BLaER1 treated with 17β-estradiol and CSF1 and Interleukin-3, amounts not matched to agents 10 nM and 100 nM (cell line): ENCODE results near the gene STK39.
A peak's percentile ranks its signal among the peaks of the same experiment; 100 is the strongest.

Experiments
- H3K27ac ChIP-seq, 11 experiments: shearing (Covaris generic); formaldehyde crosslinking; 2 replicates each; pipeline ENCODE4 v1.8.1; 2022
- H3K27me3 ChIP-seq, 11 experiments: shearing (Covaris generic); formaldehyde crosslinking; 2 replicates each; pipeline ENCODE4 v1.8.1; 2022
- H3K36me3 ChIP-seq, 11 experiments: shearing (Covaris generic); formaldehyde crosslinking; 2 replicates each; pipeline ENCODE4 v1.8.1; 2022
- H3K4me1 ChIP-seq, 10 experiments: shearing (Covaris generic); formaldehyde crosslinking; 2 replicates each; pipeline ENCODE4 v1.8.1; 2022
- H3K4me2 ChIP-seq, 11 experiments: shearing (Covaris generic); formaldehyde crosslinking; 2 replicates each; pipeline ENCODE4 v1.8.1; 2022
- H3K4me3 ChIP-seq, 10 experiments: shearing (Covaris generic); formaldehyde crosslinking; 2 replicates each; pipeline ENCODE4 v1.8.1; 2022
- H3K9ac ChIP-seq, 11 experiments: shearing (Covaris generic); formaldehyde crosslinking; 2 replicates each; pipeline ENCODE4 v1.8.1; 2022
- H3K9me3 ChIP-seq, 11 experiments: shearing (Covaris generic); formaldehyde crosslinking; replicated peaks in 1 of 11; 2 replicates each; pipeline ENCODE4 v1.8.1; 2022
- H4K20me1 ChIP-seq, 11 experiments: shearing (Covaris generic); formaldehyde crosslinking; 2 replicates each; pipeline ENCODE4 v1.8.1; 2022
- Cebpa-rat ChIP-seq, 11 experiments: shearing (Covaris generic); IDR thresholded peaks; 2 replicates each; pipeline ENCODE4 v1.8.1; 2022

STK39 gene

DNA sequence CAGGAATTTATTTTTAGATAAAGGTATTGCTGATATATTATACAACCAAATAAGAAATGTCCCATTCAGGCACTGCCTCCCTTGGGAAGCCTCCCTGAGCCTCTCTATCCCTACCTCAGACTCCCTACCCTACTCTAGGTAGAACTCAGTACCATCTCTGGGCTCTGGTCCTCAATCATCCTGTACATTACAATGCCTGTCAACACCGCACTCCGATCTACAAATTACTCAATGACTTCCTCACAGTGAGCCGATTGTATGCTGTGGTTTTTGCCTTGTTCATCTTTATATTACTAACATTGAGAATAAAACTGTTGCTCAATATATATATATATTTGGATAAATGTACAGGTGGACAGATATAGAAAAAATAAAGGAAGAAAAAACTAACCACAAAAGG, 207.5 kb downstream of the STK39 start:
- peaks cover 24 to 53% (median 46%) of the 10 kb centered on the region in 10 experiments for H3K4me1 ChIP-seq
- TF ChIP-seq Cebpa-rat (IDR thresholded peaks at IDR 0.05), result no peak
- peaks cover 0 to 23% (median 8%) of the 10 kb centered on the region in 11 experiments; a peak in 12 of 22 replicates for H3K9me3 ChIP-seq
- H3K9ac ChIP-seq, result no peak overlapping the region
- peaks cover 6 to 87% (median 45%) of the 10 kb centered on the region in 11 experiments; a peak in 21 of 22 replicates for H3K36me3 ChIP-seq
- H4K20me1 ChIP-seq, result no peaks in the 10 kb centered on the region
- no peaks in the 10 kb centered on the region for H3K27me3 ChIP-seq
- no peak overlapping the region for H3K4me3 ChIP-seq
- peak overlapping the region in 7 of 11 experiments; percentile 6 to 53 (median 24); a peak in 9 of 22 replicates for H3K4me2 ChIP-seq
- H3K27ac ChIP-seq, result 0 out of 22 replicates have a peak overlapping the region, but pooled peaks of 1 of the 11 experiments have one; percentile 21

DNA sequence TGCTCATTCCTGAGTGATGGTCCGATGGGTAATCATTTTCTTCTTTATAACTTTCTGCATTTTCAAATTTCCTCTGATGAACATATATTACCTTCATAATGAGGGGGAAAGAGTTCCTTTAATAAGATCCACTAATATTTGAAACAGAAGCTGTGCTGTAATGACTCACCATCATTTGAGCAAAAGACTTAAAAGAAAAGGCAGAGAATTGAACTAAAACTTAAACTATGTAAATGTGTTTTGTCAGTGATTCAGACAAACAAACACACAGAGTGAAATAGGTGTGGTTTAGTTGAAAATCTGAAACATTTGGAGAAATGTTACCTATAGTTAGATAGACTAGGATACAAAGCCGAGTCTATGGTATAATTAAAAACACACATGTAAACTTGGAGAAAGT, 209.6 kb downstream of the STK39 start:
- no peak overlapping the region for H3K4me2 ChIP-seq
- no peak overlapping the region for H3K9ac ChIP-seq
- H3K27ac ChIP-seq, result no peak overlapping the region
- peaks cover 21 to 89% (median 60%) of the 10 kb centered on the region in 11 experiments for H3K36me3 ChIP-seq
- no peak overlapping the region for H3K4me3 ChIP-seq
- H3K27me3 ChIP-seq, result no peaks in the 10 kb centered on the region
- H3K4me1 ChIP-seq, result peaks cover 16 to 32% (median 25%) of the 10 kb centered on the region in 10 experiments
- no peak for TF ChIP-seq Cebpa-rat (IDR thresholded peaks at IDR 0.05)
- H4K20me1 ChIP-seq, result no peaks in the 10 kb centered on the region
- peaks cover 0 to 23% (median 8%) of the 10 kb centered on the region in 11 experiments; a peak in 12 of 22 replicates for H3K9me3 ChIP-seq

DNA sequence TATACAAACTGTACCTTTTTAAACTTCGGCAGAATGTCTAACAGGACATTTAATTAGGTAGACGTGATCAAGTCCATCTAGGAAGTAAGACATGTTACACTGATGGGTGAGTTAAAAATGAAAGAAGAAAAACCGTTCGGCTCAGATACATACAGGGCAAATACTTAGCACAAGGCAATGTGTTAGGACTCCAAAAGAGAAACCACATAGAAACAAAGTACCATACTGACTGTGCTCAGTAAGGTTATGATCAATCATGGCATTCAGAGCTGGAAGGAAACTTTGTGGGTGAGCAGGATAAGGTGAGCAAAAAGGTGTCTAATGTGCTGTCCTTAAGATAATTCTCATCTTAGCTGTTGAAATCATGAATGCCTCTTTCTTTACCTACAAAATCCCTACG, 211.9 kb downstream of the STK39 start:
- H3K27me3 ChIP-seq, result no peaks in the 10 kb centered on the region
- no peak overlapping the region for H3K4me2 ChIP-seq
- peaks cover 21 to 99% (median 62%) of the 10 kb centered on the region in 11 experiments for H3K36me3 ChIP-seq
- H3K9me3 ChIP-seq, result peaks cover 0 to 23% (median 6%) of the 10 kb centered on the region in 11 experiments; a peak in 9 of 22 replicates
- no peak overlapping the region for H3K27ac ChIP-seq
- TF ChIP-seq Cebpa-rat (IDR thresholded peaks at IDR 0.05), result no peak
- no peak overlapping the region for H3K4me3 ChIP-seq
- peaks cover 0 to 10% (median 7%) of the 10 kb centered on the region in 10 experiments; a peak in 14 of 20 replicates for H3K4me1 ChIP-seq
- H3K9ac ChIP-seq, result no peak overlapping the region
- H4K20me1 ChIP-seq, result no peaks in the 10 kb centered on the region

DNA sequence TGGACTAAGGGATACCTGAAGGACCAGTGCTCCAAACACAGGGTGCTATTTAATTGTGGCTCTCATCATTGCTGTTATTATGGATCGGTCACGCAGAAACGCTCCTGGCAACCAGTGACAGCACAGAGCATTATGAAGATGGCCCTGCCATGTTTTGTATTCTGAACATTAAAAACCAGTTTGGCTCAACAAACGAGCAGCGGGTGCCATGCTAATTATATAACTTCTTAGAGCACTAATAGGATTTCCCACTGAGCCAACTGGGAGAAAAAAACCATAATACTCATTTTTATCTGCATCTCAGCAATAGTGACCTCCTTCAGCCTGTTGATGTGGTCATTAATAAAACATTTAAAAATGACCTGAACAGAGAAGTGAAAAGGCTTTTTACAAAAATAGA, 212.8 kb downstream of the STK39 start:
- TF ChIP-seq Cebpa-rat (IDR thresholded peaks at IDR 0.05), result no peak

DNA sequence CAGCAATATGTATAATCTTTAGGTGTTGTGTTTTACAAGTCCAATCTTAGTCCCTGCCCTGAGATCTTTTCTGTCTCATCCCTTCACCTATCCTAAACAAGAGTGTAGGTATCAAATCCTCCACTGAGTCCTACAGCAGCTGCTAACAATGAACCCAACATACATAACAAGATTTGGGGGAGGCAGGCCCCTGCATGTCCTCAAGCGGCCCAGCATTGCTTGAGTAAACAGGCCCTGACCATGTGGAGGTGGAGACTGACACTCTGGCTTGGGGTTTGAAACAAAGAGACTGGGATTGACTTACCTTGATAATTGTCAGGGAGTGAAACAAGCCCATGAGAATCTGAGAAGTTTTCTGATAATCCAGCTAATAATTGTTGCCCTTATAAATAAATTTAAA, 213.4 kb downstream of the STK39 start:
- Histone ChIP-seq H3K36me3 (peaks cover 24 to 100% (median 68%) of the 10 kb centered on the region in 11 experiments), H3K4me3 (no peak overlapping the region), H3K9me3 (peaks cover 0 to 16% (median 6%) of the 10 kb centered on the region in 11 experiments; a peak in 9 of 22 replicates), H3K9ac (no peak overlapping the region), H3K4me2 (no peak overlapping the region), H3K27ac (no peak overlapping the region), H3K4me1 (peaks cover 0 to 6% (median 0%) of the 10 kb centered on the region in 10 experiments; a peak in 1 of 20 replicates), H3K27me3 (no peaks in the 10 kb centered on the region), H4K20me1 (no peaks in the 10 kb centered on the region)
- no peak for TF ChIP-seq Cebpa-rat (IDR thresholded peaks at IDR 0.05)

More for the DNA sequence above, 212.8 kb downstream of the STK39 start:
- peaks cover 24 to 99% (median 62%) of the 10 kb centered on the region in 11 experiments for H3K36me3 ChIP-seq
- no peak overlapping the region for H3K4me2 ChIP-seq
- no peak overlapping the region for H3K9ac ChIP-seq
- H3K27ac ChIP-seq, result no peak overlapping the region
- H3K4me1 ChIP-seq, result peaks cover 0 to 6% (median 1%) of the 10 kb centered on the region in 10 experiments; a peak in 9 of 20 replicates
- H3K4me3 ChIP-seq, result no peak overlapping the region
- no peaks in the 10 kb centered on the region for H3K27me3 ChIP-seq
- H4K20me1 ChIP-seq, result no peaks in the 10 kb centered on the region
- peaks cover 0 to 19% (median 6%) of the 10 kb centered on the region in 11 experiments; a peak in 9 of 22 replicates for H3K9me3 ChIP-seq

DNA sequence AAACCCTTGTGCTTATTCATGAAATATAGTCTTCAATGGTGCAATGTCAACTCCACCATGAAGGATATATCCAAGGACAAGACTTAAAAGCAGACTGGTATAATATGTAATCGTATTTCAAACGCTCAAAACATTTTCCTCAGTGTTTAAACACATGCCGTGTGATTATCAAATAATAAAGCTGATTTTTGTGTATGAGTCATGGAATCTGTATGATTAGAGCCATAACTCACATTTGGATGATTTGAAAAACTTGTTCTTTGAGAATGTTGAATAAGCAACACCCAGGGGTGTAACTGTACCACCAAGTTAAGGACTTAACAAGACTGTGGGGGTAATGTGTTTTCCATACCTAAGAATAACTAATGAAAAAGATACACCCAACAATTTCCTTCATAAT, 215.3 kb downstream of the STK39 start:
- no peak overlapping the region for H3K4me2 ChIP-seq
- 0 out of 20 replicates have a peak, but pooled peaks cover 0 to 6% (median 0%) of the 10 kb centered on the region in 10 experiments for H3K4me1 ChIP-seq
- peaks cover 24 to 98% (median 71%) of the 10 kb centered on the region in 11 experiments for H3K36me3 ChIP-seq
- no peaks in the 10 kb centered on the region for H4K20me1 ChIP-seq
- H3K9me3 ChIP-seq, result peaks cover 0 to 16% (median 5%) of the 10 kb centered on the region in 11 experiments; a peak in 9 of 22 replicates
- no peak overlapping the region for H3K27ac ChIP-seq
- no peak overlapping the region for H3K4me3 ChIP-seq
- H3K9ac ChIP-seq, result no peak overlapping the region
- H3K27me3 ChIP-seq, result no peaks in the 10 kb centered on the region
- no peak for TF ChIP-seq Cebpa-rat (IDR thresholded peaks at IDR 0.05)

DNA sequence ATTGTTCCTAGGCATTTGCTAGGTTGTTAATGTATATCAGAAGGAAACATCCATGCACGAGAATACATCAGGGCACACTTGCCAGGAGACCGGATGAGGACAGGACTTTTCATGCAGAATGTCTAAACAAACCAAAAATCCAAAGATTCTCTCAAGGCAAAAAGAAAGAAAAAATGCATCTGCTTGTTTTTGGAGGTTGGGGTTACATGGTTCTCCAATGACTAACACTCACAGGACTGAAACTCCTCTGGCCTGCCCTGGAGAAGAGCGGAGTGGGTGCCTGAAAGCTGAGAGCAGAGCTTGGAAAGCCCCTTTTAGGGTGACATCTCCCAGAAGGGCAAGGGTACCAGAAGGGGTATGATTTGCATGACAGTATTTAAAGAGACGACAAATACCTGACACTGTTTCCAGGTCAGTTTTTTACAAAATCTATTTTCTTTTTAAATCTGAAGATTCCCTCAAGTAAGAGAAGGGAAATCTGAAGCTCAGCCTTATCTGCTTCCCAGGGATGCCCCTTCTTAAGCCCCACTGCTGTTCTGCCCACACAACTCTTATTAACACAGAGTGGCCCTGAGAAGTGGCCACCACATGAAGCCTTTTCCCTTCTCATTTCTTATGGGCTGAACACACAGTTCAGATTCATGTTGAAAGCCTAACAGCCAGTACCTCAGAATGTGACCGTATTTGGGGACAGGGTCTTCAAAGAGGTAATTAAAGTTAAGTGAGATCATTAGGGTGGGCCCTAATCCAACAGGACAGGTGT, 216.4 kb downstream of the STK39 start:
- Histone ChIP-seq H3K27me3 (no peaks in the 10 kb centered on the region), H3K27ac (no peak overlapping the region), H3K4me3 (no peak overlapping the region), H3K9ac (no peak overlapping the region), H3K4me2 (no peak overlapping the region), H3K4me1 (peaks cover 2 to 7% (median 6%) of the 10 kb centered on the region in 10 experiments; a peak in 17 of 20 replicates), H4K20me1 (no peaks in the 10 kb centered on the region; a peak in 1 of 22 replicates), H3K9me3 (peaks cover 0 to 11% (median 3%) of the 10 kb centered on the region in 11 experiments; a peak in 8 of 22 replicates), H3K36me3 (peaks cover 23 to 98% (median 66%) of the 10 kb centered on the region in 11 experiments)
- TF ChIP-seq Cebpa-rat (IDR thresholded peaks at IDR 0.05), result no peak

DNA sequence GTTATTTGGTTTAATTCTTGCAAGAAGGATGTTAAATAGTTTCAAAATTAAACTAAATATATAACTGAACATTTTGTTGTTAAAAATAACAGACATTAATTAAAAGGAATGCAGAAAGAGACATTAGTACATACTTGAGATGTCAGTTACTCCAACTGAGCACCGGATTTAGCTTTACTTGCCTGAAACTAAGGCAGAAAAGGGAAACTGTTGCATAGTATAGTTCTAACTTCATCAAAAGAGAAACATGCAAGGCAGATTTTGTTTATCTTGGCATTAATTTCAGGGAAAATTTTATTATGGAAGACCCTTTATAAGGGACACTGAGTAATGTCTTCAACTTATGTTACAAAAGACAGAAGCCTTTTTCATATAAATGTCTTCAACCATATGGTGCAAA, 218.3 kb downstream of the STK39 start:
- H3K4me2 ChIP-seq, result no peak overlapping the region
- H3K4me1 ChIP-seq, result peaks cover 19 to 26% (median 24%) of the 10 kb centered on the region in 10 experiments; a peak in 19 of 20 replicates
- no peaks in the 10 kb centered on the region; a peak in 1 of 22 replicates for H4K20me1 ChIP-seq
- H3K4me3 ChIP-seq, result no peak overlapping the region
- H3K36me3 ChIP-seq, result peaks cover 5 to 98% (median 59%) of the 10 kb centered on the region in 11 experiments; a peak in 20 of 22 replicates
- H3K9me3 ChIP-seq, result no peaks in the 10 kb centered on the region
- H3K27ac ChIP-seq, result no peak overlapping the region
- no peak for TF ChIP-seq Cebpa-rat (IDR thresholded peaks at IDR 0.05)
- no peaks in the 10 kb centered on the region for H3K27me3 ChIP-seq
- no peak overlapping the region for H3K9ac ChIP-seq

DNA sequence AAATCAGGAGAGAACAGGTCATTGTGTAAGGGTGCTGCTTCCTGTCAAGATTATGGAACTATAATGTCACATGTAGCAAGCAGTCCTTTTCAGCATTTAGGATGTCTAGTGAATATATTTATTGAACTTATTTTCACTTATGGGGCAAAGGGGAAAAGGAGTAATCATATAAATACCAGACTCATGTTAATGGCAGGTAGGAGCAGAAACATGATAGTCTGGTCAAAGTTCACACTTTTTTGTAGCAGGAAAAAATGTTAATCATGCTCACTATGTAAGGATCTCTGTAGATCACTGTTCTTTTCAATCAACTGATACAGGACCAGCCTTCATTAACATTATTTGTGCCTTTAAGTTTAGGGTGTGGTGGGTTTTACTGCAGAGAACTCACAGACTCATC, 219.0 kb downstream of the STK39 start:
- no peak overlapping the region for H3K4me2 ChIP-seq
- H4K20me1 ChIP-seq, result no peaks in the 10 kb centered on the region; a peak in 1 of 22 replicates
- H3K27ac ChIP-seq, result no peak overlapping the region
- peaks cover 0 to 98% (median 59%) of the 10 kb centered on the region in 11 experiments; a peak in 19 of 22 replicates for H3K36me3 ChIP-seq
- no peaks in the 10 kb centered on the region for H3K27me3 ChIP-seq
- no peak overlapping the region for H3K9ac ChIP-seq
- peaks cover 19 to 29% (median 26%) of the 10 kb centered on the region in 10 experiments; a peak in 19 of 20 replicates for H3K4me1 ChIP-seq
- TF ChIP-seq Cebpa-rat (IDR thresholded peaks at IDR 0.05), result no peak
- H3K4me3 ChIP-seq, result no peak overlapping the region
- H3K9me3 ChIP-seq, result no peaks in the 10 kb centered on the region
